ENCODE results near the gene SPAG9.
A peak's percentile ranks its signal among the peaks of the same experiment; 100 is the strongest.

The SPAG9 gene

GRCh38 chr17:51059781-51060180, 60.9 kb downstream of the SPAG9 start:
- H3K27ac ChIP-seq = no peak overlapping the region
- TF ChIP-seq ZFX (IDR thresholded peaks at IDR 0.05; ENCODE audit: borderline replicate concordance) = no peak
- TF ChIP-seq, protein P1, sequence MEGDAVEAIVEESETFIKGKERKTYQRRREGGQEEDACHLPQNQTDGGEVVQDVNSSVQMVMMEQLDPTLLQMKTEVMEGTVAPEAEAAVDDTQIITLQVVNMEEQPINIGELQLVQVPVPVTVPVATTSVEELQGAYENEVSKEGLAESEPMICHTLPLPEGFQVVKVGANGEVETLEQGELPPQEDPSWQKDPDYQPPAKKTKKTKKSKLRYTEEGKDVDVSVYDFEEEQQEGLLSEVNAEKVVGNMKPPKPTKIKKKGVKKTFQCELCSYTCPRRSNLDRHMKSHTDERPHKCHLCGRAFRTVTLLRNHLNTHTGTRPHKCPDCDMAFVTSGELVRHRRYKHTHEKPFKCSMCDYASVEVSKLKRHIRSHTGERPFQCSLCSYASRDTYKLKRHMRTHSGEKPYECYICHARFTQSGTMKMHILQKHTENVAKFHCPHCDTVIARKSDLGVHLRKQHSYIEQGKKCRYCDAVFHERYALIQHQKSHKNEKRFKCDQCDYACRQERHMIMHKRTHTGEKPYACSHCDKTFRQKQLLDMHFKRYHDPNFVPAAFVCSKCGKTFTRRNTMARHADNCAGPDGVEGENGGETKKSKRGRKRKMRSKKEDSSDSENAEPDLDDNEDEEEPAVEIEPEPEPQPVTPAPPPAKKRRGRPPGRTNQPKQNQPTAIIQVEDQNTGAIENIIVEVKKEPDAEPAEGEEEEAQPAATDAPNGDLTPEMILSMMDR (IDR thresholded peaks at IDR 0.05) = no peak

- no peak overlapping the region for H3K27ac ChIP-seq
Observed at GRCh38 chr17:51057534-51057933, 63.1 kb downstream of the SPAG9 start.

DNA sequence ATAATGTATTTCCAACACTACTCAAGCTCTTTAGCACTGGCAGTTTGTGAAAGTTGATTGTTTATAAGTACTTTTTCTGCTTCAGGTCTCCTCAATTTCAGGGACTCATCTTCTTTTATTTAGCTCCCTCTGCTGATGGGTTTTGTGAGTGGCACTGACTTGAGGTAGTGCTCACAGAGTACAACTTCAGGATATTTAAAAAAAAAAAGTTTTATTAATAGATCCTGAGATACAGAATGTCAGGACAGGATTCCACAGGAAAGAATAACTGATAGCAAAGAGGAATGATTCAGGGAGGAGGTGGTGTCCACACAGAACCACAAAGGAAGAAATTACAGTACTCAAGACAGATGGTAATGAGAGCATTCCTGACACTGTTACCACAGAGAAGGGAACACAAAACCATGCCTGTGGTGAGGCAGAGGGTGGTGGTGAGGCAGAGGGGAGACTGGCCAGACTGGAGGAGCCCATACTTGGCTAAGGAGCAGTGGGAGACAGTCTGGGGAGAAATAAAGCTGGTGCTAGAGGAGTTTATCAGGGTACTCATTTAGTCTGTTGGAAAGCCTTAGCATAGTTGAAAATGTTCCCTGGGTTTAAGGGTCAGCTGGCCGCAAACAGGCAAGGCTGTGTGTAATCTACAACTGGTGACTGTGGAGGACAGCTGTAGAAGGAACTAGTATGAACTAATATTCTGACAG, 63.7 kb downstream of the SPAG9 start:
- H3K27ac ChIP-seq = no peak overlapping the region
- TF ChIP-seq, protein P1 (IDR thresholded peaks at IDR 0.05) = peak; percentile 73
- TF ChIP-seq ZFX (IDR thresholded peaks at IDR 0.05; ENCODE audit: borderline replicate concordance) = no peak

More at GRCh38 chr17:51057534-51057933, 63.1 kb downstream of the SPAG9 start:
- TF ChIP-seq, protein P1 (IDR thresholded peaks at IDR 0.05) = no peak
- no peak for TF ChIP-seq ZFX (IDR thresholded peaks at IDR 0.05; ENCODE audit: borderline replicate concordance)

DNA sequence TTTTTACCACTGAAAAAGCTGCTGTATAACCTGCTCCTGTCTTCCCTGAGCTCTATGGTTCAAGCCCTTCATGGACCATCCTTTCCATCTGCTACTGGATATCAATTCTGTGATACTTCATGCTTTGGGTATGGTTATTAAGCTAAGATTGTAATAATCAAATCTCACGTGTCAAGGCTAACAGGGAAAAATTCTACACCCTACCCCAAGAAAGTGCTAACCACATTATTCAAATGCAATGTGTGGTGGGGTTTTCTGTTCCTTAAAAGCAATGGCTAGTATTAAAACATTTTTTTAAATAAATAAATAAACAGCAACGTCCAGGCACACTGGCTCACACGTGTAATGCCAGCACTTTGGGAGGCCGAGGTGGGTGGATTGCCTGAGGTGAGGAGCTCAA, 65.9 kb downstream of the SPAG9 start:
- TF ChIP-seq ZFX (IDR thresholded peaks at IDR 0.05; ENCODE audit: borderline replicate concordance) = no peak
- TF ChIP-seq, protein P1 (IDR thresholded peaks at IDR 0.05) = no peak
- H3K27ac ChIP-seq = no peak overlapping the region

- H3K27ac ChIP-seq = no peak overlapping the region
- TF ChIP-seq ZFX (IDR thresholded peaks at IDR 0.05; ENCODE audit: borderline replicate concordance) = no peak
- TF ChIP-seq, protein P1 (IDR thresholded peaks at IDR 0.05) = no peak
Observed at GRCh38 chr17:51052235-51052634, 68.4 kb downstream of the SPAG9 start.

DNA sequence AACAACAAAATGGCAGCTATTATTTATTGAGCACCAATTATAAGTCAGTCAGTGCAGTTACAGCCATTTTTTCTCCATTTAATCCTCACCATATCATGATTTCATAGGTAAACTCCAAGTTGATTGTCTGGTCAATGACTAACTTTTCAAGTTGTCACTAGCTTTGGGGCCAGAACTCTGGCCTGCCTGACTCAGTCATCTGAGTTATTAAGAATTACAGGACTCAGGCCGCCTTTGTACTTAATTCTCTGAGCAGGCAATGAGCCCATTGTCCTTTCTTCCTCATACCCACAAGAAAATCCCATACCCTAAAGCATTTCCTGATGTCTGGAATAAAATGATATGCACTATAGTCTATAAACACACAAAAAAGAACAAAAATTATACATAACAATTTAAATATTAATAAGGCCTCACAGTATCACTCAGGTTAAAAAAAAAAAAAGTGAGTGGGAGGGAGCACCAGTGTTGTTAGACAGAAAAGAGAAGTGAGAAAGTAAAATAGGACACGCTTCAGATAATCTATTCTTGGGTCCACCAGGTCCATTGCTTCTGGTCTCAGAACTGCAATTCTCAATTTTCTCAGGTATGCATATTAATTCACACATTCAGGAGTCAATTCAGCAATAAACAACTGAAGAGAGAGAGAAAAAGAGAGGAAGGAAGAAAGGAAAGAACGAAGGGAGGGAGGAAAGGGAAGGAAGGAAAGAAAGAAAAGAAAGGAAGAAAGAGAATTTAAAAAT, 70.2 kb downstream of the SPAG9 start:
- TF ChIP-seq, protein P1 (IDR thresholded peaks at IDR 0.05) = no peak
- no peak for TF ChIP-seq ZFX (IDR thresholded peaks at IDR 0.05; ENCODE audit: borderline replicate concordance)
- no peak overlapping the region for H3K27ac ChIP-seq
